GM21825 (cell line): ENCODE measurements around the gene RNF2.
"Not testable (repeated sequence)": the region's sequence is repeated elsewhere in the genome, so short reads cannot be mapped to it uniquely, and the experiment has no call there.

Experiments used
- ATAC-seq: cut with Tn5 transposase; IDR thresholded peaks from one replicate; pipeline ENCODE4 v1.9.1; 2021; ENCODE audit warnings: mild to moderate bottlenecking, moderate library complexity; ENCODE audit not compliant: unreplicated experiment

RNF2 gene

DNA sequence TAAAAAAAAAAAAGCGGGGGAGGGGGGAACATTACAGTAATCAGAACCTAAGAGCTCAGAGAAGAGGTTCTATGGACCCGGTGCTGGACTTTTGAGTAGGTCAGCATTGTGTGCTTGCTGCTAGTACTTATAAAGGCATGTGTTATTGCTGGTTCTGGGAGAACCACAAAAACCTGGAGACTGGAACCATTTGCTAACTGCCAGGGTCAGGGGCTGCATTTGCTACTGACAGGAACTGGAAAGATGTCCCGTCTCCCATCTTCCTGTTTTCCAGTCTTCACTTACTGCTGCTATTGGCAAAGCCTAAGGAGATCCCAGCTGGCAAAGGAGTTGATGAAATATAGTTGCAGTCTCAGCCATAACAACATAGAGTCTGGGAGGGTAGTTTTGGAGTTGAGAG lies 4.3 kb downstream of the RNF2 start:
- no peak for ATAC-seq

DNA sequence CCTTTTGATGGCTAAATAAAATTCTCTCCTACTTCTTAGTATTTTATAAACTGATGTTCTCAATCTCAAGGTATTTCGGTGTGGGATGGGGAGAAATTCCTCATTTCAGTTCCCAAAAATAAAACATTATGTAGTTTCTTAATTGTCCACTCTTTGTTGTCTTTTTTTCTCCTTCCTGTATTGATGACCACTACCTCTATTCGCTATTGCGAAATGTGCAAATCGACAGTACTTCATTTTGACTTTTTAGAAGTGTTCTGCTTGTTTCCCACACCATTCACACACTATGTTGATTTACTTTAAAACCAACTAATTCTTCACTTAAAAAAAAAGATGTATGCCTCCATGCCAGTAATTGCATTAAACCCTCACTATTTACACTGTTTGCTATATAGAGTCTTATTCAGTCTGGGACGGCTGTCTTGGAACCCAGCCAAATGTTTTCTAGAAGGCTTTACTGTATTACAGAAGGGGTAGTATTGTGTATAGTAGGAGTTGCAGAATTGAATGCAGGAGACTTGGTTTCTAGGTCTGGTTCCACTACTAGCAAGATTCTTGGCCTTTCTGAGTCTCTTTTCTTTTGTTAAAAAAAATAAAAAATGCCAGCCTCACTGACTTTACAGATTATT lies 5.6 kb downstream of the RNF2 start:
- no peak for ATAC-seq

- ATAC-seq = no peak
These were observed 7.8 kb downstream of the RNF2 start for GRCh38 chr1:185053204-185053603.

DNA sequence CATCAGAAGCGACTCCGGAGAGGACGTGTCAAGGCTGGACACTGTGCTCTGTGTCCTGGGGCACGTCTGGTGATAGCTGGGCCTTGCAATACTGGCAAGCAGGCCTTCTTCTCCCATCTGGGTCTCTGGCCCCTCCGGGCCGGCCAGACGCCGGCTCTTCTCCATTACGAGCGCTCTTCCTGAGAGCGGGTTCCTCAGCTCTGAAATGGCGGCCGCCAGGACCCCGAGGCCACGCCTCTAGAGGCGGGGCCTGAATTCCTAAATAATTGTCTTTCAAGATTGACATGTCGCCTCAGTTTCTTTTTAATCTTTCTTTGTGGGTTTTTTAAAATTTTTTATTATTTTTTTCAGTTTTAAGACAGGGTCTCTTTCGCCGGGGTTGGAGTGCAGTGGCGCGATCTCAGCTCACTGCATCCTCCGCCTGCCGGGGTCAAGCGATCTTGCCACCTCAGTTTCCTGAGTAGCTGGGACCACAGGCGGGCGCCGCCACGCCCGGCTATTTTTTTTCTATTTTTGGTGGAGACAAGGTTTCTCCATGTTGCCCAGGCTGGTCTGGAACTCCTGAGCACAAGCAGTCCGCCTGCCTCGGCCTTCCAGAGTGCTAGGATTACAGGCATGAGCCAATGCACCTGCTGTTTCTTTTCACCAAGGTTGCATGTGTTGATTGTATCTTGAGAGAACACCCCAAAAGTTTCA lies 9.2 kb downstream of the RNF2 start:
- no peak for ATAC-seq

- no peak for ATAC-seq
These were observed 12.8 kb downstream of the RNF2 start for GRCh38 chr1:185058110-185058509.

GRCh38 chr1:185058876-185059275 lies 13.5 kb downstream of the RNF2 start:
- ATAC-seq = no peak

DNA sequence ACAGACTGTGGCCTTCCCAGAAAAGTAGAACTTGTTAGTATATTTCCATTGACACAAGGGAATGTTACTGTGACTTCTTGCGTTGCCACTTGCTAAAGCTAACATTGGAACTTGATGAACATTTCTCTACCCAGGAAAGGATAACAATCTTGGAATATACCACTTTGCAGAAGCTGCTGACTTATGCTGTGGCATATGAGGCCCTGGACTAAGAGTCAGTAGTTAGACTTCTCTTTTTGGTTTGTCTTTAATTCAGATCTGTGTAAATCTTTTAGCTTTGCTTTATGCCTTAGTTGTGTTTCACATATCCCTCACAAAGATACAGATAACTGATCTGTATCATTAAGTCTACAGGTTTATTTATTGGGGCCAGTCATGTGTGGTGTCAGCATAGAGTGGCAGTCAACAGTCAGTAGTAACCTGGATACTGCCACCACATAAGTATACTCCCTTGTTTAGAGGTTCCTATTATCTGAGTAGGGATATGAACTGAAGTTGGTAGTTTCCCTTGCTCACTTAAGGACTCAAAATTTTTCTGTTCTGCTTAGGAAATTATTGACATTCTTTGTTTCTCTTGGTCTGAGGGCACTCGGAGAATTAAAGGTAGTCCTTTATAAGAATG lies 14.7 kb downstream of the RNF2 start:
- no peak for ATAC-seq

GRCh38 chr1:185062710-185063370 lies 17.5 kb downstream of the RNF2 start:
- ATAC-seq = no peak

GRCh38 chr1:185063719-185064118 lies 18.4 kb downstream of the RNF2 start:
- no peak for ATAC-seq

GRCh38 chr1:185065006-185065405 lies 19.6 kb downstream of the RNF2 start:
- not testable (repeated sequence) for ATAC-seq

DNA sequence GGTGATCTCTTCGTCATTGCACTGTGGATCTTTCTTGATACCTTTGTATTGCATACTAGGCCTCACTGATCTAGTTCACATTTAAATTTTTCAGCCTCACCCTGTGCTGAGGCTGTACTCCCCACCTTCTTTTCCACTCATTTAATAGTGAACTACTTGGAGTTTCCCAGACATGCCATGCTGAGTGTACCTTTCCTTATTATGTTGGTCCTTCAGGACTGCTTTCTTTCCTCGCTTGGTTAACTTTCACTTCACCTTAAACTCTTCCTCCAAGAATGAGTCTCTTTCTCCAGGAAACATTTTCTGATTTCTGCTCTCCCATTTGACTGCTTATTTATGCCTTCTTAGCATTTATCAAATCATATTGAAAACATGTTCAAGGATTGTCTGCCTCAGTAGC lies 20.8 kb downstream of the RNF2 start:
- ATAC-seq = no peak

GRCh38 chr1:185068341-185068740 lies 23.0 kb downstream of the RNF2 start:
- ATAC-seq = no peak

DNA sequence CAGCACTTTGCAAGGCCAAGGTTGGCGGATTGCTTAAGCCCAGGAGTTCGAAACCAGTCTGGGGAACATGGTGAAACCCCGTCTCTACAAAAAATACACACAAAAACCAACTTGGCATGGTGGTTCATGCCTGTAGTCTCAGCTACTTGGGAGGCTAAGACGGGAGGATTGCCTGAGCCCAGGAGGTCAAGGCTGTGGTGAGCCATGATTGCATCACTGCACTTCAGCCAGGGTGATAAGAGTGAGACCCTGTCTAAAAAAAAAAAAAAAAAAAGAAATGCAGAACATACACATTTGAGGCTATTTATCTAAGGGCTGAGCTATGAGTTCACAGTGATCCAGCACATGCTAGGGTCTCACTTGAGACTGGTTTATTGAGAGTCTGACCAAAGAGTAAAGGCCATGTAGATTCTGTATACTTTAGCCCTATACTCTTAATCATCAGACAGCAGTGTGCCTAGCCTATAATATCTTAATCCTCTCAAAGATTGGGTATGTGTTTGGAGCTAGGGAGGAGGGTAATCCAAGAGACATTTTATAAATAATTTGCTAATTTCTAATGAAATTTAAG lies 23.9 kb downstream of the RNF2 start:
- no peak for ATAC-seq

GRCh38 chr1:185070051-185070450 lies 24.7 kb downstream of the RNF2 start:
- ATAC-seq = no peak

DNA sequence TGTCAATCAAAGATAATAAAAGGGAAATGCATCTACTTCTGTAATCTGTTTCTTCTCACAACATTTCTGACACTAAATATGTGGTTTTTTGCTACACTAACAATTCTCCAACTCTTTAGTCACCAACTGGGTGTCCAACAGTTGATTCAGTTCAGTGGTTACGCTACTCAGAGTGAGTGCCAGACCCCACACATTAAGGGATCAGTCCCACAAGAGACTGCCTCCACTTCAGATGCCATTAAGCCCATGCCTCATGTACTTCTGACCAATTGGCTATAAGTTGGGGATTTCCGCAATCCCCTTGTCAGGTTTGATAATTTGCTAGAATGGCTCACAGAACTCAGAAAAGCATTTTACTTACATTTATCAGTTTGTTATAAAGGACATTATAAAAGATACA lies 28.4 kb downstream of the RNF2 start:
- no peak for ATAC-seq

DNA sequence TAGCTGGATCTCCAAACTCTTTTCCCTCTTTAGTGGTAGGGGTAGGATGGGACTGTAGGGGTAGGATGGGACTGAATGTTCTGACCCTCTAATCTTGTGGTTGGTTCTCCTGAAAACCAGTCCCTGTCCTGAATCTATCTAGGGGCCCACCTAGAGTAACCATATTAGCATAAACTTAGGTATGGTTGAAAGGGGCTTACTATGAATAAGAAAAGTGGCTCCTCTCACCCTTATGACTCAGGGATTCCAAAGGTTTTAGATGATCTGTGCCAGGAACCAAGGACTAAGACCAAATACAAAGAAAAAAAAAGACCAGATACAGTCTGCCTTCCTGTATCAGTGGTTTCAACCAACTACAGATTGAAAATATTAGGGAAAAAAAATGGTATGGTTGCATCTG lies 28.9 kb downstream of the RNF2 start:
- ATAC-seq = no peak

- ATAC-seq = no peak
These were observed 30.1 kb downstream of the RNF2 start for GRCh38 chr1:185075476-185075875.

GRCh38 chr1:185077374-185077773 lies 32.0 kb downstream of the RNF2 start:
- ATAC-seq = no peak

DNA sequence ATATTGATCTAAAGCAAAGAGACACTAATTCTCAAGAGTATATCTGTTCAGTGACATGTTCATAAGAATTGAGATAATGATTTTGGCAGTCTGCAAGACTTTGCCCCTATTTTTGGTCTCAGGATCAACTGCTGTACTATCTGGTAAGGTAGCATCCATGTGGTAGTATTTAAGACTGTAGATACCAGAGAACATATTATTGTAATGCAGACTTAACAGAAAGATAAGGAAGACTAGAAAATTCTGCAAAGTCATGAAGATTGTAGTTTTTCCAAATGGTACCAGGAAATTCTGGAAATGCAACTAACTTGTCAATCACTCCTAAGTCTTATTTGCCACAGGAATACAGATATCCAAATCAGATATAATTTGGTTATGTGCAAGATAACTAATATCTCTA lies 35.1 kb downstream of the RNF2 start:
- ATAC-seq = no peak

GRCh38 chr1:185083818-185084217 lies 38.5 kb downstream of the RNF2 start:
- ATAC-seq = no peak

- no peak for ATAC-seq
These were observed 41.7 kb downstream of the RNF2 start for GRCh38 chr1:185087101-185087500.

GRCh38 chr1:185087746-185088145 lies 42.4 kb downstream of the RNF2 start:
- ATAC-seq = no peak
